Measurements from ENCODE around the gene HDAC10. TPM values are rescaled to one million over a fixed set of nuclear protein-coding genes. Genes with fewer than 3 reads are reported as not detected.

The HDAC10 gene
- total RNA-seq, 2 donors from 2014 or later, result 57.2 to 62.8 TPM

DNA sequence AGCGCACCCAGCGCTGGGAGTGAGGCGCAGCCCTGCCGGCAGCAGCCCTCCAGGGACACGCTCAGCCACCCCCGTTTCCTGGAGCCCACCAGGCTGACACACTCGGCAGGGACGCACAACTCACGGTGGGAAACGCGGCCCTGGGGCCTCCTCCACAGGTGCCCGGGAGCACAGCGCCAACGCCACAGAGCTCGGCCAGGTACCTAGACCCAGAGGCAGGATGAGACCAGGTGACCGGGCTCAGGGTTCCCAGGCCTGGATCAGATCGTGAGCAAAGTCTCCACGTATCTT, 24.2 kb downstream of the HDAC10 start:
- Histone ChIP-seq H3K9me3 (ENCODE audit: control insufficient read depth, low read length) (no peaks in the 10 kb centered on the region), H3K36me3 (ENCODE audit: control insufficient read depth, insufficient read depth, low read length) (peaks cover 6% of the 10 kb centered on the region), H3K27me3 (ENCODE audit: control insufficient read depth, insufficient read depth, low read length, poor library complexity, severe bottlenecking) (no peaks in the 10 kb centered on the region), H3K4me1 (ENCODE audit: control insufficient read depth, insufficient read depth, low read length) (no peaks in the 10 kb centered on the region), H3K4me3 (ENCODE audit: low read length) (no peak overlapping the region), H3K27ac (ENCODE audit: low read depth, low read length) (no peak overlapping the region), H3K9ac (ENCODE audit: extremely low read depth, low read length, poor library complexity, severe bottlenecking) (no peak overlapping the region)
- no peaks in the 10 kb centered on the region for H3K27me3 Mint-ChIP-seq (ENCODE audit: insufficient read depth)
- H3K4me1 Mint-ChIP-seq, result no peaks in the 10 kb centered on the region
- no peak for TF ChIP-seq CTCF (conservative IDR thresholded peaks at IDR 0.05)
- H3K9me3 Mint-ChIP-seq, result no peaks in the 10 kb centered on the region
- H3K27ac Mint-ChIP-seq, result no peak overlapping the region
- H3K4me3 Mint-ChIP-seq, result no peak overlapping the region
- H3K36me3 Mint-ChIP-seq (ENCODE audit: low read depth), result peaks cover 42% of the 10 kb centered on the region
- 93 to 98% methylated on average over 6 to 18 of the region's 18 CpGs for WGBS, 2 experiments (ENCODE audit: insufficient coverage in 1 of 2, insufficient read length in 1 of 2)
- no peak for DNase-seq

GRCh38 chr22:50226063-50226874, 24.8 kb downstream of the HDAC10 start:
- Histone ChIP-seq H3K4me3 (ENCODE audit: low read length) (no peak overlapping the region), H3K9me3 (ENCODE audit: control insufficient read depth, low read length) (no peaks in the 10 kb centered on the region), H3K36me3 (ENCODE audit: control insufficient read depth, insufficient read depth, low read length) (peaks cover 7% of the 10 kb centered on the region), H3K9ac (ENCODE audit: extremely low read depth, low read length, poor library complexity, severe bottlenecking) (no peak overlapping the region), H3K27me3 (ENCODE audit: control insufficient read depth, insufficient read depth, low read length, poor library complexity, severe bottlenecking) (no peaks in the 10 kb centered on the region), H3K4me1 (ENCODE audit: control insufficient read depth, insufficient read depth, low read length) (no peaks in the 10 kb centered on the region), H3K27ac (ENCODE audit: low read depth, low read length) (no peak overlapping the region)
- no peaks in the 10 kb centered on the region for H3K4me1 Mint-ChIP-seq
- H3K36me3 Mint-ChIP-seq (ENCODE audit: low read depth), result peaks cover 42% of the 10 kb centered on the region
- WGBS, 2 experiments (ENCODE audit: insufficient coverage in 1 of 2, insufficient read length in 1 of 2), result 94 to 98% methylated on average over 19 to 29 of the region's 31 CpGs
- no peak for TF ChIP-seq CTCF (conservative IDR thresholded peaks at IDR 0.05)
- H3K27ac Mint-ChIP-seq, result no peak overlapping the region
- no peaks in the 10 kb centered on the region for H3K9me3 Mint-ChIP-seq
- no peak for DNase-seq
- H3K4me3 Mint-ChIP-seq, result no peak overlapping the region
- H3K27me3 Mint-ChIP-seq (ENCODE audit: insufficient read depth), result no peaks in the 10 kb centered on the region

GRCh38 chr22:50225200-50225969, 25.7 kb downstream of the HDAC10 start:
- DNase-seq, result no peak
- H3K27ac ChIP-seq (ENCODE audit: low read depth, low read length), result no peak overlapping the region
- H3K27ac Mint-ChIP-seq, result no peak overlapping the region
- H3K4me1 ChIP-seq (ENCODE audit: control insufficient read depth, insufficient read depth, low read length), result no peaks in the 10 kb centered on the region
- no peaks in the 10 kb centered on the region for H3K27me3 Mint-ChIP-seq (ENCODE audit: insufficient read depth)
- TF ChIP-seq CTCF (conservative IDR thresholded peaks at IDR 0.05), result no peak
- H3K4me1 Mint-ChIP-seq, result no peaks in the 10 kb centered on the region
- no peaks in the 10 kb centered on the region for H3K27me3 ChIP-seq (ENCODE audit: control insufficient read depth, insufficient read depth, low read length, poor library complexity, severe bottlenecking)
- no peak overlapping the region for H3K9ac ChIP-seq (ENCODE audit: extremely low read depth, low read length, poor library complexity, severe bottlenecking)
- peaks cover 16% of the 10 kb centered on the region for H3K36me3 ChIP-seq (ENCODE audit: control insufficient read depth, insufficient read depth, low read length)
- H3K4me3 ChIP-seq (ENCODE audit: low read length), result no peak overlapping the region
- 91 to 98% methylated on average over 13 to 24 of the region's 24 CpGs for WGBS, 2 experiments (ENCODE audit: insufficient coverage in 1 of 2, insufficient read length in 1 of 2)
- H3K4me3 Mint-ChIP-seq, result no peak overlapping the region
- no peaks in the 10 kb centered on the region for H3K9me3 Mint-ChIP-seq
- H3K36me3 Mint-ChIP-seq (ENCODE audit: low read depth), result peaks cover 49% of the 10 kb centered on the region
- no peaks in the 10 kb centered on the region for H3K9me3 ChIP-seq (ENCODE audit: control insufficient read depth, low read length)
